NCI-H2029 treated with DMSO at 0.1 percent for 48 hours (cell line): ENCODE data around the gene TRABD2B.

Source experiments
- DNase-seq: peaks from one replicate; lab custom pipeline; 2025; lab: John Stamatoyannopoulos, UW

Gene TRABD2B

GRCh38 chr1:47911424-47911823 is 85.8 kb downstream of the TRABD2B start:
- DNase-seq, result no peak

- DNase-seq, result no peak
Observed at GRCh38 chr1:47908258-47908657, 88.9 kb downstream of the TRABD2B start.

- DNase-seq, result no peak
Observed at GRCh38 chr1:47907177-47907528, 90.0 kb downstream of the TRABD2B start.

- DNase-seq, result no peak
Observed at GRCh38 chr1:47906527-47907176, 90.5 kb downstream of the TRABD2B start.

GRCh38 chr1:47906009-47906432 is 91.2 kb downstream of the TRABD2B start:
- DNase-seq, result no peak

GRCh38 chr1:47903723-47904122 is 93.5 kb downstream of the TRABD2B start:
- DNase-seq, result no peak

- peak; percentile 71 for DNase-seq
Observed at GRCh38 chr1:47901001-47901575, 96.1 kb downstream of the TRABD2B start.

- no peak for DNase-seq
Observed at GRCh38 chr1:47898133-47898845, 98.9 kb downstream of the TRABD2B start.

GRCh38 chr1:47895279-47896125 is 101.7 kb downstream of the TRABD2B start:
- DNase-seq, result no peak

GRCh38 chr1:47894410-47895278 is 102.5 kb downstream of the TRABD2B start:
- peak; percentile 18 for DNase-seq

GRCh38 chr1:47893412-47893811 is 103.8 kb downstream of the TRABD2B start:
- peak; percentile 94 for DNase-seq

GRCh38 chr1:47890779-47891178 is 106.4 kb downstream of the TRABD2B start:
- DNase-seq, result no peak

- no peak for DNase-seq
Observed at GRCh38 chr1:47888294-47888629, 108.9 kb downstream of the TRABD2B start.

- DNase-seq, result no peak
Observed at GRCh38 chr1:47887475-47888293, 109.5 kb downstream of the TRABD2B start.

- DNase-seq, result no peak
Observed at GRCh38 chr1:47887060-47887459, 110.1 kb downstream of the TRABD2B start.

- DNase-seq, result no peak
Observed at GRCh38 chr1:47886141-47886540, 111.0 kb downstream of the TRABD2B start.

GRCh38 chr1:47885062-47885830 is 111.9 kb downstream of the TRABD2B start:
- peak; percentile 23 for DNase-seq

- no peak for DNase-seq
Observed at GRCh38 chr1:47883963-47884362, 113.2 kb downstream of the TRABD2B start.

GRCh38 chr1:47881505-47882442 is 115.4 kb downstream of the TRABD2B start:
- DNase-seq, result no peak
